NCI-H1092 (cell line): ENCODE data around the gene SLC2A4RG.
"Not testable (repeated sequence)": the region's sequence is repeated elsewhere in the genome, so short reads cannot be mapped to it uniquely, and the experiment has no call there.

Source experiments
- DNase-seq: peaks from one replicate; lab custom pipeline; 2025; lab: John Stamatoyannopoulos, UW

The SLC2A4RG gene

DNA sequence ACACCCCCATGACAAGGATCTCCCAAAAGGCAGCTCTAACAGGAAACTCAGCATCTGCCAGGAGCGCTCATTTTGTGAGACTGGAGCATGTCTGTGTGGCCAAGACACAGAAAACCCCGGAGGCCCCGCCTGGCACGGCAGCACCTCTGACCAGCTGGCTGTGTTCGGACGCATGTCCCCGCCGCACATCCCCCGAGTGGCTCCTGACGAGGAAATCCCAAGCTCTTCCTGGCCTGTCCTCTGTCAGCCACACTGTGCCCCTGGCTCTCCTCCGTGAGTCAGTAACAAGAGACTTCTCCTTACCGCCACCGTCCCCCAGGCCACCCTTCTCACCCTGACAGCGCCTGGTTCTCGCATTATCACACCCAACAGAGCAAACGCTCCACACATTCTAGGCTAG, 14.4 kb downstream of the SLC2A4RG start:
- no peak for DNase-seq

DNA sequence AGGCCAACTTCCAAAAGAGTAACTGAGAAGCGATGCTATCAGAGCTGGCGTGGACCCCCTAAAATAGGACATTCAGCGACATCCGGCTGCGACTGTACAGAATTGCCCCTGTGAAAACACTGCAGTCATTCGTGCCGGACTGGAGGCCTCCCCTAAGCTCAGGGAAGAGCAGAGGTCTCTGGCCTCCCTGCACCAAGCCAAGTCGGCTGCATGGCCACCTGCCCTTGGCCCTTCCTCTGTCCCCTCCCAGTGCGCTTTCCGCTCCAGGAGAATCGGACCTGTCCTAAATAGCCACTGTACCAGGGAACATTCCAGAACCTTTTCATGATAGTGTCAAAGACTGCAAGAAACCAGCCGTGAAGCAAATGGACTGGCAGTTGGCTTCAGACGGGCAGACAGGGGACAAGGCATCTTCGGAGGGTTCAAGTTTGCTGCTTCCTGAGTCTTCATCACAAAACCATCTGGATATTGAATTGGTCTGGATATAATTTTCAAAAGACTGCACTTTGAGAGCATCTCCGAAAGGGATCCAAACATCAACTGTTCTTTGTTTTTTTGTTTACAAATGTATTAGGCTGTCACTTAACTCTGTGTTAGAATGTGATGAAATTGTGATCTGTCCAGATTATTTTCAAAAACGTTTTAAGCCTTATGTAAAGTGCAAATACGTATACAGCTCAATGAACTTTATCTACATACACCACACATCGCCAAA, 16.5 kb downstream of the SLC2A4RG start:
- no peak for DNase-seq

DNA sequence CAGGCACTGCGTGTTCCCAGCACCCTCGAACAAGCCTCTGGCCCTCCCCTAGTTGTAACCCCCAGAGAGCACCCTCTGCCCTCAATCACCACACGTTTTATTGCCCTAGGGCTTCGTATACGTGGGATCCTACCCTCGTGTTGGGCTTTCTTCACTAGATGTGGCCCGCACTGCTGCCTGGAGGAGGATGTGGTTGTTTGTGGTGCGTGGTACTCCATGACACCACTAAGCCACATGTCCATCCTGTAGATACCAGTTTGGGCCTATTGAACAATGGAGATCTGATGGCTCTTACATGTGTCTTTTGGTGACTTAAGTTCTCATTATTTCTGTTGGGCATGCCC, 17.0 kb downstream of the SLC2A4RG start:
- DNase-seq: no peak

DNA sequence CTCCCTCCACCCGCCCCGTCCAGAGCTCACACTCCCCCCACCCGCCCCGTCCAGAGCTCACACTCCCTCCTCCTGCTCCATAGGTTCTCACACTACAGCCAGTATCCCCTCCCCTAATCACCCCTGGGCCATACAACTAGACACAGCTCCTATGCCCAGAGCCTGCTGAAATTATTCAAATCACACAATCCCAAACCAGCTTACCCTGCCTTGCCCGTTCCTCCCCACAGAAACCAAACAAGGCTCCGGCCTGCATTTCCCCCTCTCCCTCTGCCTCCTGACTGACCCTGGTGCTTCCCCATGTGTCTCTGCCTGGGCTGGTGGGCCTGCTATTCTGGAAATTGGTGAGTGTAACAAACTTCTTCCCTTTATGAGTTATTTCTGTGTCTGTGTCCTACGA, 18.6 kb downstream of the SLC2A4RG start:
- DNase-seq: no peak

DNA sequence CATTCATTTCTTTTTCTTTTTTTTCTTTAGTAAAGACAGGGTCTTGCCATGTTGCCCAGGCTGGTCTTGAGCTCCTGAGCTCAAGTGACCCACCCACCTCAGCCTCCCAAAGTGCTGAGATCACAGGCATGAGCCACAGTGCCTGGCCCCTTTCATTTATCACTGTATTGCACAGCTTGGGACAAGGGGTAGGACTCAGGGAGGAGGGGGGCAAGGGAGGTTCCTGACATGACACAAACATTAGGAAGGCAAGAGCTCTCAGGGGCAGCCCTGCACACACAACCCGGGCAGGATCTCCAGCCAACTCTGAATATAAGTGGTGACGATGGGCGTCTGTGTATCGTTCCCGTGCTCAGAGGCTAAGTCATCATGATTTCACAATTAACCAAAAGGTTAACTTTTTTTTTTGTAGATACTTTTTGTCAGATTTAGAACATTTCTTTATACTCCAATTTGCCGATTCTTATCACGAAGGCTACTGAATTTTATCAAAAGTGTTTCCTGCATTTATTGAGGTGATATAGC, 19.9 kb downstream of the SLC2A4RG start:
- no peak for DNase-seq

DNA sequence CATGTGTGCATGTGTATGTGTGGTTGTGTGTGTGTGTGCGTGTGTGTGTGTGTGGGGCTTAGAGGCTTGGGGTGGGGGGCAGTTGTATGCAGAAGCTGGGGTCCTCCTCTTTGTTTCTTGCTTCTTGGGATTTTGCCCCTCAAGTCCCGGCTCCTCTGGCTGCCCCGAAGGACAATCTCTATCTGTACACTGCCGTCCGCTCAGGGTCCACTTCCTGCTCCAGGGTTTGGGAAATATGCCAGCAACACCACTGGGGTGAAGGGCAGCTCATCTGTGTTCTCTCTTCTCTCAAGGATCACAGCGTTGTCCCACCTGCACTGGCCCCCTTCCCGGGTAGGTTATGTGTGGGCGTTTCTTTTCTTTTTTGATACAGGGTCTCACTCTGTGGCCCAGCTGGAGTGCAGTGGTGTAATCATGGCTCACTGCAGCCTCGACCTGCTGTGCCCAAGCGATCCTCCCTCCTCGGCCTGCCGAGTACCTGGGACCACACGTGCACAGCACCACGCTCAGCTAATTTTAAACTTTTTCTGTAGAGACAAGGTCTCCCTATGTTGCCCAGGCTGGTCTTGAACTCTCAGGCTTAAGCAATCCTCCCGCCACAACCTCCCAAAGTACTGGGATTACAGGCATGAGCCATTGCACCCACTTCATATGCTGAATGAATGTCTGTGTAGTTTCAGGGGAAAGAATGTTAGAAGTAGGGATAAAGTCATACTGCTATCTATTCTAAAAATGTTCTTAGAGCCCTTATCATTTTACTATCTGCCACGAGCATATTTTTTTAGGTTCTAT, 25.7 kb downstream of the SLC2A4RG start:
- no peak for DNase-seq

DNA sequence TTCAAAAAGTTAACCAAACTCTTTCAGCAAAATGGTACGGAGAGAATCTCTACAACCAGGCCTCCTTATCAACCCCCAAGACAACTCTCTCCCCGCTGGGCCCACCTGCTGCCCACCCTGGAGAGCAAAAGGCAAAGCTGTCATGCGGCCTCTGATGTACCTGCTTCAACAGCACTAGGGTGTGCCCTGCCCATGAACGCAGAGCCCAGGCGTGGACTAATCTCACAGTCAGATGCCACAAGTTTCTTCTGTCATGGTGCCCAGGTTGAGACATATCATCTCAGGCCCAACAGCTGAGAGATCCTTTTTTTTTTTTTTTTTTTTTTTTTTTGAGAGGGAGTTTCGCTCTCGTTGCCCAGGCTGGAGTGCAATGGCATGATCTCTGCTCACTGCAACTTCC, 26.3 kb downstream of the SLC2A4RG start:
- no peak for DNase-seq

DNA sequence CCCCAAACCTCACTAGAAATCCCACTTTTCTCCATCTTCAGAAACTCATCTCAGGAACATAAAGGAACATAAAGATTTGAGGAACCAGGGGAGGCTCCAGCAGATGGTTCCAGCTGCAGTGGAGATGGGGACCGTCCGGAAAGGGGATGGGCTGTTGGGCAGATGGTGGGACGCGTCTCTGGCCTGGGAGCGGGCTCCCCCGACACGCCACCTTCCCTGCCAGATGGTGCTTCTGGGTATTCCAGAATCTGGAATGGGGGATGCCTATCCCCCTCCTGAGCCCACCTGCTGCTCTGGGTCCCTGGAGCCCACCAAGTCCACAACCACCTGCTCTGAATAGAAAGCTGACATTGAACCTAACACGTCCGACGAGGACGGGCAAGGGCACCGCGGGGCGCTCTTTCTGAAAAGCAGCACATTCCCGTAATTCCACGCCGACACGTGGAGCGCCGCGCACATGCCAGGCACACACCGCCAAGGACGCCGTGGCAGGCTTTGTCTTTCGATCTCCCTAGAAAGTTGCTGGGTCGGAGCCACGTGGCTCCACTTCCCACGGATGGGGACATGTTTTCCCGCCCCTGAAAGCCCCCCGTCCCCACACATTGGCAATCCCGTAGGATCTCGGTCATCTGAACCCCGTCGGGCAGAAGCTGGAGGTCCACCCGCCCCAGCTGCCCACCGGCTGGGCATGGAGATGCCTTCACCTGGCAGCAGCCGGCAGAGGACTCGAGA, 27.3 kb downstream of the SLC2A4RG start:
- DNase-seq: no peak

DNA sequence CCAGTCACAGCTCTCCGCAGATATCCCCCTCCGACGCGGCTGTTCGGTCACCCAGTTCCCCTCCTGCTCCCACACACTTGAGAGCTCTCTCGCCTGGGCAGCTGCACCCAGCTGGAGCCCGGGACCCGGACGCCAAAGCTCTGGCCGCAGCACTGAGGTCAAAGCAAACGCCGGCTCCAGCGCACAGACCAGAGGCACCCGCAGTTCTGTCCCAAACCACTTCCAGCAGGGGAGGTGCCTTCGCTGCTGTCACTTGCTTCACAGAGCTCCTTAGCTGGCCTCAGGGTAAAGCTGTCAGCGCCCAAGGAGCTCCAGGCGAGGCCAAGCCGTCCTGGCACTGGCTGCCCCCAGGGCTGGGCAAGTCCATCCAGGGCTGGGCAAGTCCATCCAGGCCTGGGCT, 27.9 kb downstream of the SLC2A4RG start:
- DNase-seq: no peak

DNA sequence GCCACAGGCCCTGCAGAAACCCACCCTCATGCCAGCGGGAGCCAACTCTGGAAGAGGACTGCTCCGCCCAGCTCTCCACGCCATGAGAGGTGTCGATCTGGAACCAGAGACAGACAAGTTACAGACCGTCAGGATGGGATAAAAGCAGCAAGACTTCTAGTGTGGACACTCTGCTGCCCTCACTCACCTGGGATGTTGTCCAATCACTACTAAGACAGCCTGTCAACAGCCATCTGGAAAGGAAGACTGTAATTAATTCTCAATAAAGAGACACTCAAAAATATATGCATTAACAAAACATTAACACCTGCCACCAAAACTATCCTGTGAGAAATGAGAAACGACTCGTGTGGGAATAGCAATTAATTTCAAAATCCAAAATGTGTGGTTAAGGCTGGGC, 28.3 kb downstream of the SLC2A4RG start:
- no peak for DNase-seq

DNA sequence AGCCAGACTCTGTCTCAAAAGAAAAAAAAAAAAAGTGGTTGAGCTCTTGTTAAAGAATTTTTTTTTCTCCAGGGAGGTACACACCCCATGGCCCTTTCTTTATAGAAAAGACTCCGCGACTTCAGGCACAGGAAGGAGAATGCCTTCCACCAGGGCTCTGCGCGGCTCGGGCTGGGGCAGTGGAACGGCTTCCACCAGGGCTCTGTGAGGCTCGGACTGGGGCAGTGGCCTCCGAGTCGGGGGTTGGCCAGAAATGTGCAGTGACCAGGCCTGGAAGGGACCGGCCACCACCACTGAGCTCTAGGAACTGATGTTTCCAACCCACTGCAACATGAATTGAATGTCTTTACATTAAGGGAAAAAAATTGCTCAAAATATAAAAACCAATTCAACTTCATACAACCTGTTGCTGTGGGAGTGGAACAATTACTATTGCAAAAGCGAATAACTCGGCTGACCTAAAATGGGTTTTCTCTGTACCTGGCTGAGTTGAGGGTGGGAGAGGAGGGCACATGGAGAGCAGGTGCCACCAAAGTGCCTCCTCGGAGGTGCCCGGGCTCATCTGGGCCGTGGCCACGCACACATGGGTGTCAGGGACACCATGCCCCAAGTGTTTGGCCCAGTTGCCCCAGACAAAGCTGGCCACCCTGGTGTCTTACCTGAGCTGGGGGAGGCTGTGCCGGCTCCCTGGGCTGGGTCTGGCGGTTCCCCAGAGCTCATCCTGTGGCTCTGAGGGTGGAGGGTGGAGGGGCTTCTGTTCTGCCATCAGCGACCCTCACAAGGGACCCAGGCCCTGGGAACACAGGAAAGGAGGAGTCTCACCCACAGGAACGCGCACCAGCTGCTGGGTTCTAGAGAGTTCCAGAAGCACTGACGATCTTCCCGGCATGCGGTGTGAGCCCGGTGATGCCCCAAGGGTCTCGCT, 29.3 kb downstream of the SLC2A4RG start:
- no peak for DNase-seq

DNA sequence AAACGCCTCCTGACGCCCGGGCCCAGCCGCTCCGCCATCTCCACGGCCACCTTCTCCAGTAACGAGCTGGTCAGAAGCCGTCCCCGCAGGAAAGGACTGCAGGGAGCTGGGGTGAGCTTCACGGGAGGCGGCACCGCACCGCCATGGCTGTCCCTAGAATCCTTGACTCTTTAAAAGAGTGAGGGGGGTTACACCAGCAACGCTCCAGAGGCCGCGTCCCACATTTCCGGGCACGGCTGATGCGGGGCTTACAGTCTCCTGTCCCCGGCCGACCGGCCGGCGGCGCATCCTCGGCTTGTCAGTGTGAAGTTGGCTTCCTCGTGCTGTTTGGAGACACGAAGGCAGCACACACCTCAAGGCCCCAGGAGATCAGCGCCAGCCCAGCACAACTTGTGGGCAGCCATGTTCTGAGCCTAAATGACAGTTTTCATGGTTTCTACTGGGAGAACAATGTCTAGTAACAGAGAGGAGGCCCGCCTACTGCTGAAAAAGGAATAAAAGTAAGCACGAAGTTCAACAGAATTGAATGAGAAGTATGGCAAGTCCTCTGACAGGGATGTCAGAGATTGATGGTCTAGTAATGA, 30.4 kb downstream of the SLC2A4RG start:
- DNase-seq: no peak

DNA sequence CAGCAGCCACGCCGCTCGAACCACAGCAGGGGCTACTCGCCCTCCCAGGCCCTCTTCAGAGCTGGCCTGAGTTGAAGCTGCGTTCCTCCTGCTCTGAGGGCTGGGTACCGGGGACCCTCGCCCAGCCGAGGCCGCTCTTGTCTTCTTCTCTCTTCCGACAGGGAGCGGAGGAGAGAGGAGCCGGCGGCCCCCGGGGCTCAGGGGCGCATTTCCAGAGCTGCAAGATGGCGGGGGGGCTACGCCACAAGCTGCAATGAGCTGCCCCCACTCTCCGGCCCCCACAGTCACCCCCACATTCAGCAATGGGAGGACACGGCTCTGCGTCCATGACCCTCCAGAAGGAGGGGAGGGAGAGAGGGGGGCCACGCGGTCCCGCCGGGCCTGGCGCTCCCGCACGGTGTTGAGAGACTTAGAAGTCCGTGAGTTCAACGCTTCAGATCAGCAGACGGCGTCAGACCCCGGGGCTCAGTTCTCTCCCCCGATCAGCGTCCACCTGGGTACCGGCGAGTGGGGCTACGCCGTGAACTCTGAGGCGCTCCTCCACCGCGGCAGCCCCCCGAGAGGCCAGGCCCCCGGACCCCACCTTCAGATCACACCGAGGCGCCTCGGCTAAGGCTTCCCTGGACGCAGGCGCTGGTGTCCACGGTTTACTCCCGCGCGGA, 31.6 kb downstream of the SLC2A4RG start:
- DNase-seq: no peak

DNA sequence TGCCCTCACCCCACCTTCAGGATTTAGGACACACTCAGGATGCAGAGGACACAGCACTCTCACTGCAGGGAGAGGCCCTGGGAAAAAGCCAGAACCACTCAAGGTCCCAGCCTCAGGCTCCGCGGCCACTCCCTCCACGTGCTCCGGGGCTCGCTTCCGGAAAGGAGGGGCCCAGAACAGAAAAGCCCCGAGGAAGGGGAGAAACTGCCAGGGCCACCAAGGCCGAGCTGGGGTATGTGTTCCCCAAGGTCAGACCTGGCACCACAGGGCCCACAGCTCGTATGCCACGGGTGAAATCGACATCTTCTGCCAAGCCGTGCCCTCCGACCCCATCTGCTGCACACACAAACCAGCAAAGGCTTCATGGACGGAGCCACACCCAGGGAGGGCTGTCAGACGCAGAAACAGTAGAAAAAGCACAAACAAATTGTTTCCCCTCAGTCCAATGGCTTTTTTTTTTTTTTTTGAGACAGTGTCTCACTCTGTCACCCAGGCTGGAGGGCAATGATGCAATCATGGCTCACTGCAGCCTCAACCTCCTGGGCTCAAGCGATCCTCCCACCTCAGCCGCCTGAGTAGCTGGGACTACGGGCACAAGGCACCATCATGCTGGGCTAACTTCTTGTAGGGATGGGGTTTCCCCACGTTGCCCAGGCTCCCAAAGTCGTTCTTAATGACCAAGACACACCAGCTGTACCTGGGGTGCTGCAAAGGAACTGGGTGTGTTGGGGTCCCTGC, 33.4 kb downstream of the SLC2A4RG start:
- DNase-seq: no peak

DNA sequence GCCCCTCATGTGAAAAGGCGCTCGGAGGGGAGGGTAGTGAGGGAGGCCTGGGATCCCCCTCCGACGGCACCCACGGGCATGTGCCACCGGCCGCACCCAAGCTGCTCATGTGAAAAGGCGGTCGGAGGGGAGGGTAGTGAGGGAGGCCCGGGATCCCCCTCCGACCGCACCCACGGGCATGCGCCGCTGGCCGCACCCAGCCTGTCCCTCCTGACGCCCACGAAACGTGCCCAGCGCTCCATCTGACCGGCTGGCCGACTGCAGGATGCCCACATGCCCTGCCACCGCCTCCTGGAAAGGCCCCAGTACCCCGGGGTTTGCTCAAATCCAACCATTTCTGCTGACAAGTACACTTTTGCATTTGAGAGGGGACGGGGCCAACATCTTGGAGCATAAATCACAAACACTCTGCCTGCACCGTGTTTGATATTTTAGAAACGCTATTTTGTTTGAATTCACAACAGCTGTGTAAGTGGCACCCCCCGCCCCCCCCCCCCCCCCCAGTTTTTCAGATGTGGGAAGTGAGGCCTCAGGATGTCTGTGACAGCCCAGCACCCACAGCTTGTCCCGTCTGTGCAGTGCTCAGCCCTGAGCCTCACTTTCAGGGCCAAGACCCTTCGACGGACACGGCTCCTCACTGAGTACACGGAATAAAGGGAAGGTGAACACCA, 34.1 kb downstream of the SLC2A4RG start:
- DNase-seq: no peak

DNA sequence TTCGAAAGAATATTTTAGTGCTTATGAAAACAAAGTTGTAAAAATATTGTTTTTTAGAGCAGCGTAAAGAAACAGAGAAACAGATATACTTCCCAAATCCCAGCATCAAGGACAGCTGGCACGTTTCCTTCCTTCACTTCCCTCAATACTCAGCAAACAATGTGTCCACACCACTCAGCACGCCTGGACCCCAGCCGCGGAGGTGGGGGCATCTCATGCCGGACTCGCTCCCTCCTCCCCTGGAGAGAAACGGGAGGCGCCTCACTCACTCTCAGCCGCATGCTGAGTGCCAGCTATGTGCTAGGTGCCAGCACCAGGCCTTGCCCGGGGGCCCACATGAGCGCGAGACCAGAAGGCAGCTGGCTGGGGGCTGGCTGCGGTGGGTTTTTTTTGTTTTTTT, 34.7 kb downstream of the SLC2A4RG start:
- no peak for DNase-seq

DNA sequence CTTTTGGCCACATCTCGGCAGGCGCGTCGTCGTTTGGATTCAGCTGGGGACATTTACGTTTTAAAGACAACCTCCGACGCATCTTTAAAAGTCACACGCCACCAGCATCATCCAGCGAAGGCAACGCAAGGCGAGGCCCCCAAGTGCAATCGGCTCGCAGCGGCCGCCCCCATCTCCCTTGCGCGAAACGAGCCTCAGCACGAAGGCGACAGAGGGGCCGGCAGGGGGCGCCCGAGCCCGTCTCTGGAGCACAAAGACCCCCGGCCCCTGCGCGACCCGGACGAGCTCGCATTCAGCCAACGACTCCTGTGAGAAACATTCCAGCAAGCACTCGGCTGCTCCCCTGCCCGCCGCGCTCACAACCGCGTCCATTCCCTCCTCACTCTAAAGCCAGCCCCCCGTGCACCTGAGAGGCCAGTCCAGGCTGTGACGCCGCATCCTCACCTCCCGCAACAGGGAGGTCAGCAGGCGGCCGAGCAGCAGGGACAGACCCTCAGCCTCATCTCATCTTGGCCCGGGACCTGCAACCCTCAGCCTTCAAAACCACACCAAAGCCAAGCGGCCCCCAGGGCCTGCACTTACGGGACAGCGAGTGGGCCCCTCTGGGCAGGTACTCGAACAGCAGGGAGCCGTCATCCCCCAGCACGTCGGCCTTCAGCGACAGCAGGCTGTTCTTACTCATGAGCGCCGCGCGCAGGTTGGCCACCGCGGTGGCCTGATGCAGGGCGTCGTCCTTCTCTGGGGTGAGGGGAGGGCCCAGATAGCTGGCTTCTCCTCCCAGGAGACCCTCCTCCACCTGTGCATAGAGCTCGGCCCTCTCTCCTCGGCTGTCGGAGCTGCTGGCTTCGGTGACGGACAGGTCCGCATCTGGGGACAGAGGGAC, 35.8 kb downstream of the SLC2A4RG start:
- no peak for DNase-seq

DNA sequence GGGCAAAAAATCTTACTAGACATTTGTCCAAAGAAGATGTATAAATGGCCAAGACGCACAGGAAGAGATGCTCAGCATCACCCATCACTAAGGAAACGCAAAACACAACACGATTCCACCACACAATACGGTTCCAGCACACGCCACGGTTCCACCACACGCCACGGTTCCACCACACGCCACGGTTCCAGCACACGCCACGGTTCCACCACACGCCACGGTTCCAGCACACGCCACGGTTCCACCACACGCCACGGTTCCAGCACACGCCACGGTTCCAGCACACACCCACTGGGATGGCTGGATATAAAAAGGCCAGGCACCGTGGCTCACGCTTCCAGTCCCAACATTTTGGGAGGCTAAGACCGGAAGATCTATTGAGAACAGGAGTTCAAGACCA, 37.3 kb downstream of the SLC2A4RG start:
- not testable (repeated sequence) for DNase-seq

DNA sequence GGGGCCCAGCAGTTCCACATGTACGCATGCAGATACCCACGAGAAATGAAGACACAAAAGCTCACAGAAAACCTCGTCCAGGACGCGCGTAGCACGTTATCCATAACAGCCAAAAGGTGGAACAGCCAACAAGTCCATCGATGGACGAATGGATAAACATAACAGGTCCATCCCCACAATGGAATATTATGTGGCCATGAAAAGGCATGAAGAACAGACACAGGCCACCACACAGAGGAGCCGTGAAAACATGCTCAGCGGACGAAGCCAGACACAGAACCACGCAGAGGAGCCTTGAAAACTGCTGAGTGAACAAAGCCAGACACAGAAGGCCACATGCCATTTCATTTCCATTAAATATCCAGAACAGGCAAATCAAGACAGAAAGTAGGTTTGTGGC, 38.0 kb downstream of the SLC2A4RG start:
- no peak for DNase-seq
